Sciatic nerve (tissue), 2 donors: Measurements from ENCODE around the gene RPS6KA2. TPM values are rescaled to one million over a fixed set of nuclear protein-coding genes. Genes with fewer than 3 reads are reported as not detected.
A peak's percentile ranks its signal among the peaks of the same experiment; 100 is the strongest.

ENCODE experiments used
- ATAC-seq: fragments of 200-7000 bp; cut with Tn5 transposase; one replicate; pipeline ENCODE4 v1.9.1; 2020; ENCODE audit warnings: mild to moderate bottlenecking, moderate library complexity
- DNase-seq: peaks from one replicate; pipeline ENCODE4 v3.0.0-alpha.2; 2020; ENCODE audit warnings: low spot score
- intact Hi-C: fragments of 100-400 bp; cut with DNase I; formaldehyde crosslinking; loops from one replicate; pipeline ENCODE4 v1.14.2; 2022
- total RNA-seq: library from RNA; stranded (reverse); fragmentation: NEBNext Ultra II Directional; extraction: Animal tissue kit (Norgen Biotek cat#: 25700); gene quantifications from one replicate; pipeline ENCODE4 v1.2.1, GENCODE V29; 2021
- donor health status: DM: no; HTN: no; CAD: no.
- donor health status: DM: no; HTN: no; CAD: no.

The RPS6KA2 gene
- total RNA-seq, 1 donor from 2014 or later, result 69.9 TPM

- DNase-seq (peak; percentile 43), ATAC-seq (no peak)
- intact Hi-C loops, result no loop called here
Observed at GRCh38 chr6:166469426-166469961, 157.6 kb downstream of the RPS6KA2 start.

- DNase-seq (no peak), ATAC-seq (no peak)
- intact Hi-C loops, result no loop called here
Observed at GRCh38 chr6:166467436-166468000, 159.5 kb downstream of the RPS6KA2 start.

GRCh38 chr6:166466178-166467122 lies 160.6 kb downstream of the RPS6KA2 start:
- intact Hi-C loops, result no loop called here
- DNase-seq, result peak; percentile 39
- peak; percentile 55 for ATAC-seq

GRCh38 chr6:166465671-166466087 lies 161.4 kb downstream of the RPS6KA2 start:
- ATAC-seq, result peak; percentile 55
- peak; percentile 60 for DNase-seq
- intact Hi-C loops, result no loop called here

GRCh38 chr6:166465003-166465399 lies 162.1 kb downstream of the RPS6KA2 start:
- ATAC-seq, result no peak
- intact Hi-C loops, result no loop called here
- DNase-seq, result no peak

GRCh38 chr6:166464068-166465002 lies 162.7 kb downstream of the RPS6KA2 start:
- intact Hi-C loops, result no loop called here
- DNase-seq, result no peak
- no peak for ATAC-seq

GRCh38 chr6:166463359-166464067 lies 163.5 kb downstream of the RPS6KA2 start:
- no peak for DNase-seq

GRCh38 chr6:166462461-166463135 lies 164.5 kb downstream of the RPS6KA2 start:
- intact Hi-C loops, result no loop called here
- no peak for DNase-seq

More at GRCh38 chr6:166463359-166464067, 163.5 kb downstream of the RPS6KA2 start:
- intact Hi-C loops, result no loop called here
- no peak for ATAC-seq

GRCh38 chr6:166461821-166462460 lies 165.1 kb downstream of the RPS6KA2 start:
- no peak for ATAC-seq
- intact Hi-C loops, result no loop called here

More at GRCh38 chr6:166462461-166463135, 164.5 kb downstream of the RPS6KA2 start:
- ATAC-seq, result no peak

GRCh38 chr6:166460473-166461437 lies 166.3 kb downstream of the RPS6KA2 start:
- no peak for ATAC-seq
- peak; percentile 43 for DNase-seq
- intact Hi-C loops, result no loop called here

More at GRCh38 chr6:166461821-166462460, 165.1 kb downstream of the RPS6KA2 start:
- DNase-seq, result no peak

GRCh38 chr6:166459906-166460305 lies 167.1 kb downstream of the RPS6KA2 start:
- ATAC-seq, result no peak
- no peak for DNase-seq
- intact Hi-C loops, result no loop called here

GRCh38 chr6:166459272-166459671 lies 167.8 kb downstream of the RPS6KA2 start:
- ATAC-seq (no peak), DNase-seq (no peak)
- intact Hi-C loops, result no loop called here

GRCh38 chr6:166456395-166457156 lies 170.5 kb downstream of the RPS6KA2 start:
- ATAC-seq (no peak), DNase-seq (no peak)
- intact Hi-C loops, result no loop called here

GRCh38 chr6:166454692-166455515 lies 172.1 kb downstream of the RPS6KA2 start:
- ATAC-seq (no peak), DNase-seq (peak; percentile 45)
- intact Hi-C loops, result no loop called here

GRCh38 chr6:166453651-166454050 lies 173.4 kb downstream of the RPS6KA2 start:
- no peak for DNase-seq
- intact Hi-C loops, result no loop called here
- ATAC-seq, result no peak
